ENCODE results near the gene CRACDL. TPM values are rescaled to one million over a fixed set of nuclear protein-coding genes. Genes with fewer than 3 reads are reported as not detected.

CRACDL gene
- polyA plus RNA-seq, 1 donor (not counting 4 experiments of a cell fraction or from before 2014, with no cell fraction given) = 1.6 TPM

DNA sequence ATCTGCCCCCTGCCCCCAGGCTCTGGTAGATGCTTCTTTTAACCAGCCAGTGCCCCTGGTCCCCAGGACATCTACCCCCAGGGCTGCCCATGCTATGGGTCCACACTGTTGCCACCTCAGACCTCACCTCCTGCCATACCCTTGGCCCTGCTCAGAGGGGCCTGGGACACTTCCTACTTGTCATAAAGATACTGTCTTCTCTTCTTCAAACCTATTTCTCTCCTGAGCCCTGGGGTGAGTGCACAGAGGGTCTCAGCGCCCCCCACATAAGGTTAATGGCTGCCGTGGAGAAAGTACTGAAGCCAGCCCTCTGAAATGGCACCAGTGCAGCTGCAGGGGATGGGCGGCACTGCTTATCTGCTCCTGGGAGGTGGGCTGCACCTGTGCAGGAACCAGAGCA lies 127.5 kb downstream of the CRACDL start:
- TF ChIP-seq, protein P1, sequence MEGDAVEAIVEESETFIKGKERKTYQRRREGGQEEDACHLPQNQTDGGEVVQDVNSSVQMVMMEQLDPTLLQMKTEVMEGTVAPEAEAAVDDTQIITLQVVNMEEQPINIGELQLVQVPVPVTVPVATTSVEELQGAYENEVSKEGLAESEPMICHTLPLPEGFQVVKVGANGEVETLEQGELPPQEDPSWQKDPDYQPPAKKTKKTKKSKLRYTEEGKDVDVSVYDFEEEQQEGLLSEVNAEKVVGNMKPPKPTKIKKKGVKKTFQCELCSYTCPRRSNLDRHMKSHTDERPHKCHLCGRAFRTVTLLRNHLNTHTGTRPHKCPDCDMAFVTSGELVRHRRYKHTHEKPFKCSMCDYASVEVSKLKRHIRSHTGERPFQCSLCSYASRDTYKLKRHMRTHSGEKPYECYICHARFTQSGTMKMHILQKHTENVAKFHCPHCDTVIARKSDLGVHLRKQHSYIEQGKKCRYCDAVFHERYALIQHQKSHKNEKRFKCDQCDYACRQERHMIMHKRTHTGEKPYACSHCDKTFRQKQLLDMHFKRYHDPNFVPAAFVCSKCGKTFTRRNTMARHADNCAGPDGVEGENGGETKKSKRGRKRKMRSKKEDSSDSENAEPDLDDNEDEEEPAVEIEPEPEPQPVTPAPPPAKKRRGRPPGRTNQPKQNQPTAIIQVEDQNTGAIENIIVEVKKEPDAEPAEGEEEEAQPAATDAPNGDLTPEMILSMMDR (optimal IDR thresholded peaks at IDR 0.05 in 1 of 3, IDR thresholded peaks at IDR 0.05 in 1 of 3, conservative IDR thresholded peaks at IDR 0.05 in 1 of 3; ENCODE audit: extremely low read depth in 1 of 3, insufficient read depth in 2 of 3, low read length in 3 of 3) = no peak
- no peak for TF ChIP-seq EZH2 (IDR thresholded peaks at IDR 0.05; ENCODE audit: low read length)
- no peaks in the 10 kb centered on the region for H3K9me3 ChIP-seq (ENCODE audit: control insufficient read depth, low read depth, low read length)
- H3K4me3 ChIP-seq (ENCODE audit: control insufficient read depth in 2 of 3, extremely low read depth in 1 of 3, insufficient read depth in 2 of 3, low read depth in 1 of 3, low read length in 3 of 3) = no peak overlapping the region
- H4K20me1 ChIP-seq (ENCODE audit: control insufficient read depth, extremely low read depth, insufficient read depth, low read length) = no peaks in the 10 kb centered on the region
- H3K9ac ChIP-seq (ENCODE audit: control insufficient read depth, extremely low read depth, insufficient read depth, low read length) = no peak overlapping the region
- no peaks in the 10 kb centered on the region for H3K79me2 ChIP-seq (ENCODE audit: control insufficient read depth, insufficient read depth, low read length)
- H3K4me2 ChIP-seq (ENCODE audit: control insufficient read depth, extremely low read depth, insufficient read depth, low read depth, low read length) = no peak overlapping the region
- peaks cover 16% of the 10 kb centered on the region for H3K4me1 ChIP-seq (ENCODE audit: control insufficient read depth, extremely low read depth, insufficient read depth, low read length)
- H3K9me1 ChIP-seq (ENCODE audit: control insufficient read depth, extremely low read depth, insufficient read depth, low read length) = no peaks in the 10 kb centered on the region
- H3K36me3 ChIP-seq (ENCODE audit: control insufficient read depth in 2 of 2, extremely low read depth in 1 of 2, insufficient read depth in 2 of 2, low read length in 2 of 2) = no peaks in the 10 kb centered on the region
- no peaks in the 10 kb centered on the region for H3K27me3 ChIP-seq (ENCODE audit: control insufficient read depth, extremely low read depth, insufficient read depth, low read length)
- DNase-seq (ENCODE audit: low read depth, low spot score) (no peak), FAIRE-seq (no peak)
- dilution Hi-C loops (cut with MboI; ENCODE audit: extremely low pct_ligation_motif_present, low sequenced_read_pairs) = no loop called here
- H2AFZ ChIP-seq (ENCODE audit: control insufficient read depth, low read length) = no peak overlapping the region
- no peak overlapping the region for H3K27ac ChIP-seq (ENCODE audit: control insufficient read depth, insufficient read depth, low read length)

DNA sequence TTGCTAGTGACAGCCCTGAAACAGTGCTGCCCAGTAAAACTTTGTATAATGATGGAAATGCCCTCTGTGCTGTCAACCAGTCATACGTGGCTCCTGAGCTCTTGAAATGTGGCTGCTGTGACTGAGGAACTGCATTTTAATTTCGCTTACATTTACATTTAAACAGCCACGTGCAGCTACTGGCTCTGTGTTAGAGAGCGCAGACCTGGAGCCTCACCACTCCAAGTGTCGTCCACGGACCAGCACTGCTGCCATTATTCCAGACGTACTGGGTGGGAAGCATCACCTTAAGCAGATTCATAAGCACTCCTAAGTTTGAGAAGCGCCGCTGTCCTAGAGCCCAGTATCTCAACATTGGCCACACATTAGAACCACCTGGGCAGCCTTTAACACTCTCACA lies 128.1 kb downstream of the CRACDL start:
- no peak overlapping the region for H3K4me2 ChIP-seq (ENCODE audit: control insufficient read depth, extremely low read depth, insufficient read depth, low read depth, low read length)
- dilution Hi-C loops (cut with MboI; ENCODE audit: extremely low pct_ligation_motif_present, low sequenced_read_pairs) = no loop called here
- no peak overlapping the region for H3K4me3 ChIP-seq (ENCODE audit: control insufficient read depth in 2 of 3, extremely low read depth in 1 of 3, insufficient read depth in 2 of 3, low read depth in 1 of 3, low read length in 3 of 3)
- no peaks in the 10 kb centered on the region for H3K36me3 ChIP-seq (ENCODE audit: control insufficient read depth in 2 of 2, extremely low read depth in 1 of 2, insufficient read depth in 2 of 2, low read length in 2 of 2)
- FAIRE-seq (no peak), DNase-seq (ENCODE audit: low read depth, low spot score) (no peak)
- H2AFZ ChIP-seq (ENCODE audit: control insufficient read depth, low read length) = no peak overlapping the region
- no peaks in the 10 kb centered on the region for H3K79me2 ChIP-seq (ENCODE audit: control insufficient read depth, insufficient read depth, low read length)
- no peaks in the 10 kb centered on the region for H3K9me1 ChIP-seq (ENCODE audit: control insufficient read depth, extremely low read depth, insufficient read depth, low read length)
- H3K9me3 ChIP-seq (ENCODE audit: control insufficient read depth, low read depth, low read length) = no peaks in the 10 kb centered on the region
- peaks cover 16% of the 10 kb centered on the region for H3K4me1 ChIP-seq (ENCODE audit: control insufficient read depth, extremely low read depth, insufficient read depth, low read length)
- no peak overlapping the region for H3K27ac ChIP-seq (ENCODE audit: control insufficient read depth, insufficient read depth, low read length)
- TF ChIP-seq, protein P1 (optimal IDR thresholded peaks at IDR 0.05 in 1 of 3, IDR thresholded peaks at IDR 0.05 in 1 of 3, conservative IDR thresholded peaks at IDR 0.05 in 1 of 3; ENCODE audit: extremely low read depth in 1 of 3, insufficient read depth in 2 of 3, low read length in 3 of 3) = no peak
- no peak for TF ChIP-seq EZH2 (IDR thresholded peaks at IDR 0.05; ENCODE audit: low read length)
- H4K20me1 ChIP-seq (ENCODE audit: control insufficient read depth, extremely low read depth, insufficient read depth, low read length) = no peaks in the 10 kb centered on the region
- no peaks in the 10 kb centered on the region for H3K27me3 ChIP-seq (ENCODE audit: control insufficient read depth, extremely low read depth, insufficient read depth, low read length)
- no peak overlapping the region for H3K9ac ChIP-seq (ENCODE audit: control insufficient read depth, extremely low read depth, insufficient read depth, low read length)

Data from keratinocyte (primary cell).